RPMI8226 (cell line): ENCODE measurements around the gene FREM2.
A peak's percentile ranks its signal among the peaks of the same experiment; 100 is the strongest.

ENCODE experiments used
- DNase-seq: peaks from one replicate; pipeline ENCODE4 v3.0.0-alpha.2; 2015

The FREM2 gene

GRCh38 chr13:38686577-38687245 is at the start of gene FREM2:
FREM2 (plus strand) TSS chr13:38687077; CDS start chr13:38687345, 268 bp downstream.
- DNase-seq = peak; percentile 13

- no peak for DNase-seq
Observed at GRCh38 chr13:38637576-38637975, 49.3 kb upstream of the FREM2 start.

GRCh38 chr13:38641164-38641948 is 45.5 kb upstream of the FREM2 start:
- no peak for DNase-seq

- no peak for DNase-seq
Observed at GRCh38 chr13:38647312-38647711, 39.6 kb upstream of the FREM2 start.

- DNase-seq = no peak
Observed at GRCh38 chr13:38648912-38649311, 38.0 kb upstream of the FREM2 start.

GRCh38 chr13:38656699-38657098 is 30.2 kb upstream of the FREM2 start:
- DNase-seq = no peak

- no peak for DNase-seq
Observed at GRCh38 chr13:38657191-38657590, 29.7 kb upstream of the FREM2 start.

GRCh38 chr13:38658906-38659305 is 28.0 kb upstream of the FREM2 start:
- no peak for DNase-seq

GRCh38 chr13:38661010-38661675 is 25.7 kb upstream of the FREM2 start:
- no peak for DNase-seq

- DNase-seq = no peak
Observed at GRCh38 chr13:38662362-38662761, 24.5 kb upstream of the FREM2 start.

- DNase-seq = no peak
Observed at GRCh38 chr13:38664906-38665305, 22.0 kb upstream of the FREM2 start.

GRCh38 chr13:38667526-38668109 is 19.3 kb upstream of the FREM2 start:
- DNase-seq = no peak

- no peak for DNase-seq
Observed at GRCh38 chr13:38669234-38669964, 17.5 kb upstream of the FREM2 start.

GRCh38 chr13:38670627-38671026 is 16.2 kb upstream of the FREM2 start:
- no peak for DNase-seq

GRCh38 chr13:38671980-38672379 is 14.9 kb upstream of the FREM2 start:
- no peak for DNase-seq

GRCh38 chr13:38674208-38674607 is 12.7 kb upstream of the FREM2 start:
- DNase-seq = no peak

GRCh38 chr13:38680912-38681311 is 6.0 kb upstream of the FREM2 start:
- no peak for DNase-seq

- DNase-seq = no peak
Observed at GRCh38 chr13:38684714-38685113, 2.2 kb upstream of the FREM2 start.

- no peak for DNase-seq
Observed at GRCh38 chr13:38685431-38685830, 1.4 kb upstream of the FREM2 start.

- DNase-seq = peak; percentile 36
Observed at GRCh38 chr13:38685974-38686576, 802 bp upstream of the FREM2 start.

GRCh38 chr13:38687246-38688229 is 661 bp downstream of the FREM2 start:
- DNase-seq = no peak
